ENCODE results near the gene PCGF6.
"Not testable (repeated sequence)": the region's sequence is repeated elsewhere in the genome, so short reads cannot be mapped to it uniquely, and the experiment has no call there.

The PCGF6 gene

DNA sequence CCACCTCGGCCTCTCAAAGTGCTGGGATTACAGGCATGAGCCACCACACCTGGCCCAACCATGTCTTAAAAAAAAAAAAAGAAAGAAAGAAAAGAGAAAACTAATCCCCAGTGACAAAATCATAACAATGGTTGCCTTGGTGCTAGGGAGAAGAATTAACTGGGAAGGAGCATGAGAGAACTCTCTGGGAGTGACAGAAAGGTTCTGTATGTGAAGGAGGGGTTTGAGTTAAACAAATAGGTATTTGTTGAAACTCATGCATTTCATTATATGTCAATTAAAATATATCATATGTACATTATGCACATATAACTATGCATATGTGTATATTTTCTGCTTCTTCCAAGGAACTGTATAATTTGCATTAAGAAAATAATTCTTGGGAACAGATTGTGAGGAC lies 40.7 kb downstream of the PCGF6 start:
- no peak for DNase-seq

DNA sequence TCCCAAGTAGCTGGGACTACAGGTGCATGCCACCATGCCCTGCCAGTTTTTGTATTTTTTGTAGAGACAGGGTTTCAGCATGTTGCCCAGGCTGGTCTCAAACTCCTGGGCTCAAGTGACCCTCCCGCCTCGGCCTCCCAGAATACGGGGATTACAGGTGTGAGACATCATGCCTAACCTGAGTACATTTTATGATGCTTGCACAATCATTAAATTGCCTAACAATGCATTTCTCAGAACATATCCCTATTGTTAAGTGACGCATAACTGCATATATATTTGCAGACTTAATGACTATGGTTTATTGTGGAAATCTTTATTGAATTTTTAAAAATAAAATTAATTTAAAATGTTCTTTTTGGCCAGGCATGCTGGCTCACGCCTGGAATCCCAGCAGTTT lies 43.3 kb downstream of the PCGF6 start:
- DNase-seq, result no peak

DNA sequence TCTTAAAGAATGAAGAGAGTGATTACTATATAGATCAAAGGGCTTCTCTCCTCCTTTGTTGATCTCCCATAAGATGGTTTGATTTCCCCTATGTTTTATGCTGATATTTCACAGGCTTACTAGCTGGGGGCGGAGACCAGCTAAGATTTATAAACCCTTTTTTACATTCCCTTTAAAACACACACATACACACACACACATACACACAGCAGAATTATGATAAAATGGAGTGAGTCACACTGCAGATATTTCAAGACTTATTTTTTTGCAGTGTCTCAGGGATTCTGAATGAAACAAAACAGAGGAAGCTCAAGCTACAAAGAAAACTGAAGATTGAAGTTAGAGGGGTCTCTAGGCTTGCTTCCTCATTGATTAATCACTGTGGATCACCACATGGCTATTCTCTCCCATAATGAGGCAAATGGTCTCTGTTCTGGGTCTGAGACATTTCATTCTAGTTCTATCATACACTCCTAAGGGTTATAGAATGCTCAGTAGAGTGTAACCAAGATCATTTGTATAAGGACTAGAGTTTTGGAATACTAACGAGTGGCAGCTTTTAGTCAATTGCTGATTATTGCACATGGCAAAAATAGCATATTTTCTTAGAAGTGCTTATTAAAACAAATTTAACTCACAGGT lies 55.4 kb downstream of the PCGF6 start:
- no peak for DNase-seq

DNA sequence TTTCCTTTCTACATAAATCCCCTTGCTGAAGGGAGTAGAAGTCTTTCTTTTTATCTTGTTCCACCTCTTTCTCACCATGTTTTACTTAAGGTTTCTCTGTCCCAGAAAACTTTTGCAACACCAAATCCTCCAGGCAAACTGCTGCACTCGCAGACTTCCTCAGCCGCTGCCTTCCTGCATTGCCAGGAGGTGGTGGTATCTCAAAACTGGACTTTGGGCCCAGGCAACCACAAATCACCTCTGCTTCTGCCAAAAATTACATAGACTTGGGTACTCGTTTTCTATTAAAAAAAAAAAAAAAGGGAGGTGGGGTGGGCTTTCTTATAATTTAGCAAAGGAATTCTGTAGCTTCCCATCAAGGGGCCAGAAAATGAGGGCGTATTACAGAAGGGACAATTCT lies 59.4 kb downstream of the PCGF6 start:
- DNase-seq, result no peak

DNA sequence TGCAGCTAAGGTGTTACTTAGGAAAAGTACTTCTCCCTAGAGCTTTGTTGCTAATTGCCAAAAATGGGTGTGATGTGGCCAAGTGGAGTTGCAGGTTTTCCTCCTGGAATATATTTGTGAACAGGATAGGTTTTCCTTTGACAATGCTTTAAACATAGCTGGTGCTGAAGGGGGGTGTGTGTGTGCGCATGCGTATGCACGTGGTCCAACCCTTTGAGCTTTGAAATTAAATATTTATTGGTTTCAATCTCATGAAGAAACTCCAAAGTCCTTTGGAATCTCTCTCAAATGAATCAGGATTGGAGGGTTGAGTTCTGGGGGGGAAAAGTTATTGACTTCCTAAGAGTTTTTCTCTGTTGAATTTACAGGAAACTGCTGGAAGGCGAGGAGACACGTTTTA lies 62.9 kb downstream of the PCGF6 start:
- no peak for DNase-seq

DNA sequence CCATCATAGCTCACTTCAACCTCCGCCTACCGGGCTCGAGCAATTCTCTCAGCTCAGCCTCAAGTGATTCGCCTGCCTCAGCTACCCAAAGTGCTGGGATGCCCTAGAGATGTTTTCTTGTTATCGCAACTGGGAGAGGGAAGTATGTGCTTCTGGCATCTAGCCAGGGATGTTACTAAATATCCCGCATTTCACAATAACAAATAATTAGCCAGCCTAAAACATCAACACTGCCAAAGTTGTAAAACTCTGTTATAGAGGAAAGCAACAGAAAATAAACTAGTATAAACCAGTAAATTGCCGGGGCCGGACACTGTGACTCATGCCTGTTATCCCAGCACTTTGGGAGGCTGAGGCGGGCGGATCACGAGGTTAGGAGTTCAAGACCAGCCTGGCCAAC lies 66.8 kb downstream of the PCGF6 start:
- DNase-seq, result no peak

DNA sequence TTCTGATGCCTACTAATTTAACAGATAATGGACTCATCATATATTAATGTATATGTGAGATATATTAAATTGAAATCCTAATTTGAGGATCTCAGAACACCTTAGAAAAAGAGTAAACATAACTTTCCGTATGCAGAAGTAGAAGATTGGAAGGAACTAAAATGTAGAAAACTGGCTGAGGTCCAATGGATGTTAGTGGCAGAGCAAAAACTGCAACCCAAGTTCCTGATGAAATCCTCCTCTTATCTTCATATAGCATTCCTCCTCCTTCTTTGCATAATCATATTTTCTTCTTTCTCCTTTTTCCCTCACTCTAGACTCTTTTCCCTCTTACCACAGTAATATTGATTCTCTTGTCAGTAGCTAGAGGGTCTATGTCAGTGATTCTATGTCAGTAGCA lies 68.0 kb downstream of the PCGF6 start:
- no peak for DNase-seq

DNA sequence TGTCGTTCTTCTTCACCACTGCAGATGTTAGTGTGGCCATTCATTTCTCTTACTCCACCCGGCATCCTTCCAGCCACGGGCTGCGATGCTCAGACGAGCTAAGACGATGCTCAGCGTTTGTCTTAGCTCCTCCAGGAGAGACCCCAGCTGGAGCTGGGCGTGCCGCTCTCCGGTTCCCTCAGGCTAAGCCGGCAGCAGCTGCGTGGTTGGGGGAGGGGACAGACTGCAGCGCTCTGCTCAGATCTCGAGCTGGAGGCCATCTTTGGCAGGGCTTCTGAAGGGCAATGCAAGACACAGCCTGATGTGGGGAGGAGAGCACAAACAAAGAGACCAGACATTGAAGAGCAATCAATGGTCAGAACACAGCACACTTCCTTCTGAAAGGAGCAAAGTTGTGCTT lies 69.2 kb downstream of the PCGF6 start:
- DNase-seq, result peak; percentile 66

DNA sequence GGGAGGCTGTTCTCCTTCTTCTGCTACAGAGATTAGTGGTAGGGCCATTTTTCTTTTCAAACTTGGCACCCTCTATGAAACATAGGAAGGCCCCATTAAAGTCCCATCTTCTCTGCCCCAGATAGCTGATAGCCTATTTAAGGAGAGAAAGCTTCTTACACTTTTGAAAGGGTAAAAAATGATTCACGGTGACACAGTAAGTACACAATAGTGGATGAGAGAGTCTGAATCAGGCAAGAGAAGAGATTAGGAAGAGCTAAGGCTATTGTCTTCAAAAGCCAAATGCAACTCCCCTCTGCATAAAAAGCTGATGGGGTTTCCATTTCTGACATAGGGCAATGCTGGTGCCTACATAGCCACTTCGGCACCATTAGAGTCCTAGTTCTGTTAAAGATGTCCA lies 70.4 kb downstream of the PCGF6 start:
- no peak for DNase-seq

DNA sequence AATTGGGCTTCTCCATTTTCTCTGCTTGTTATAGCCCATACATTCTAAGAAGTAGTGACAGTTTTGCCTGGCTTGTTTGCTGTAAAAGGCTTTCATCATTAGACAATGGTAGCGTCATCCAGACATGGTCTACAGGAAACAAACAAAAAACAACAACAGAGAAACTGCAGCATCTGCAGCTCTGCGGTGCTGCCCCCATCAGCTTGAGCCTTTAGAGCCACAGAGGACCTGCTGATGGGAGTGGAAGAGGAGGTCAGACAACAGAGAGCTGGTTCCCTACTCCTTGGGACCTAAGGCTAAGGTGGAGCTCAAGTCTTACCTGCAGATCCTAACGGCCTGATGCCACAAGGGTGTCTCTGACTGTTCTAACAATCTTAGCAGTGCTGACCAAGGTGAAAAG lies 70.9 kb downstream of the PCGF6 start:
- no peak for DNase-seq

DNA sequence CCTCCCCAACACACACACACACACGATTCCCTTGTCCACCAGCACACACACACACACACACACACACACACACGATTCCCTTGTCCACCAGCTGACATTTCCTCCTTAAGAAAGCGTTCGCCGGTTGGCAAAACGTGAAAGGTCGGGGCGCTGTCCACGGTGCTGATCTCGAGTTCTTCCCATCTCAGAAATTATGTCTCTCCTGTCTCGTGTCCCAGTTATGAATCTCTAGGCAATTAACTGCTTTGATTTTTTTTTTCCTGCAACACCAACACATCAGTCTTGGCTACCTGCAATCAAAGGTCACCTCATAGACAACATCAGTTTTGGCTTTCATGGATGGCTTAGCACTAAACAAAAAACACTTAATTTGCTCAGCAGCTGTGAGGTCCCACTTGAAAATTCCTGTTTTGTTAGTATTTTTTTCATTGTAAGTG lies 72.1 kb downstream of the PCGF6 start:
- DNase-seq, result peak; percentile 68

DNA sequence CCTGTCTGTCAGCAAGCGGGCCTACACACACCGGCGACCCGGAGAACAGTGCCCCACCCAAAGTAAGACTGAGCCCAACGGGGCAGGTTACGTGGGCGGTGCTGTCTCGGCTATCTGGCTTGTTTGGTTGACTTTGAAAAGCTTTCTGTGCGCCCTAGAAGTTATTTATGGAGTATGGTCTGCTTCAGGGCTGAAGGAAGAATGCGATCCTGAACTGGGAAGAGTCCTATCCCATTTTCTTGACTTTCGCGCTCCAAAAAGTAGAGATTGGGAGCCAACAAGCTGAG lies 72.5 kb downstream of the PCGF6 start:
- no peak for DNase-seq

DNA sequence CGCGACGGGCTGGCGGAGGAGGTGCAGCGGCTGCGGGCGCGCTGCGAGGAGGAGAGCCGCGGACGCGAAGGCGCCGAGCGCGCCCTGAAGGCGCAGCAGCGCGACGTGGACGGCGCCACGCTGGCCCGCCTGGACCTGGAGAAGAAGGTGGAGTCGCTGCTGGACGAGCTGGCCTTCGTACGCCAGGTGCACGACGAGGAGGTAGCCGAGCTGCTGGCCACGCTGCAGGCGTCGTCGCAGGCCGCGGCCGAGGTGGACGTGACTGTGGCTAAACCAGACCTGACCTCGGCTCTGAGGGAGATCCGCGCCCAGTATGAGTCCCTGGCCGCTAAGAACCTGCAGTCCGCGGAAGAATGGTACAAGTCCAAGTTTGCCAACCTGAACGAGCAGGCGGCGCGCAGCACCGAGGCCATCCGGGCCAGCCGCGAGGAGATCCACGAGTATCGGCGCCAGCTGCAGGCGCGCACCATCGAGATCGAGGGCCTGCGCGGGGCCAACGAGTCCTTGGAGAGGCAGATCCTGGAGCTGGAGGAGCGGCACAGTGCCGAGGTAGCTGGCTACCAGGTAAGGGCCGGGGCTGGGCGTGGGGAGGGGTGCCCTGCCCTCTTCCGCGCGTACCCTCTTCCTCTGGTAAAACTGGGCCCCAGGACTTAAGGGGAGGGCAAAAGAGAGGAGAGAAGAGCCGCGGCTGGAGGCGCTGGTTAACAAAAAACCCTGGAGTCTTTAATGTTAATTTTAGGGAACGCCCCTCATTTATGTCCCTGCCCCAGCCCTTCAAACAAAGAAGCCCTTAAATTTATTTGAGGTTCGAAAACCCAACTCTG lies 73.0 kb downstream of the PCGF6 start:
- DNase-seq, result no peak

DNA sequence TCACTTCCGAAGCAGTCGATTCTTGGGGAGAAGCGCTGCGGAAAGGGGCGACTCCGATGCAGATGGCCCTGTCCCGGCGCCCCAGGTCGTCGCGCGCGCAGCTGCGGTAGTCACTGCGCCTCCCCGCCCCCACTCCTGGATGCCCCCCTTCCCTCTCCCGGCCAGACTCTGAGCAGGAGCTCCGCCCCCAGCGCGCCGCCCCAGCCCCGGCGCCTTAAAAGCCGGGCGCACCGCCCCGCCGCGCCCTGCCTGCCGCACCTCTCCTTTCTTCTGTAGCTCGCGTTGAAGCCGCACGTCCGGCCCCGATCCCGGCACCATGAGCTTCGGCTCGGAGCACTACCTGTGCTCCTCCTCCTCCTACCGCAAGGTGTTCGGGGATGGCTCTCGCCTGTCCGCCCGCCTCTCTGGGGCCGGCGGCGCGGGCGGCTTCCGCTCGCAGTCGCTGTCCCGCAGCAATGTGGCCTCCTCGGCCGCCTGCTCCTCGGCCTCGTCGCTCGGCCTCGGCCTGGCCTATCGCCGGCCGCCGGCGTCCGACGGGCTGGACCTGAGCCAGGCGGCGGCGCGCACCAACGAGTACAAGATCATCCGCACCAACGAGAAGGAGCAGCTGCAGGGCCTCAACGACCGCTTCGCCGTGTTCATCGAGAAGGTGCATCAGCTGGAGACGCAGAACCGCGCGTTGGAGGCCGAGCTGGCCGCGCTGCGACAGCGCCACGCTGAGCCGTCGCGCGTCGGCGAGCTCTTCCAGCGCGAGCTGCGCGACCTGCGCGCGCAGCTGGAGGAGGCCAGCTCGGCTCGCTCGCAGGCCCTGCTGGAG lies 73.8 kb downstream of the PCGF6 start, which contains the start of gene INA:
INA (plus strand) TSS at position 243 of the 817 bp plus-strand sequence; CDS start at position 317, 74 bp downstream.
- peak; percentile 22 for DNase-seq

DNA sequence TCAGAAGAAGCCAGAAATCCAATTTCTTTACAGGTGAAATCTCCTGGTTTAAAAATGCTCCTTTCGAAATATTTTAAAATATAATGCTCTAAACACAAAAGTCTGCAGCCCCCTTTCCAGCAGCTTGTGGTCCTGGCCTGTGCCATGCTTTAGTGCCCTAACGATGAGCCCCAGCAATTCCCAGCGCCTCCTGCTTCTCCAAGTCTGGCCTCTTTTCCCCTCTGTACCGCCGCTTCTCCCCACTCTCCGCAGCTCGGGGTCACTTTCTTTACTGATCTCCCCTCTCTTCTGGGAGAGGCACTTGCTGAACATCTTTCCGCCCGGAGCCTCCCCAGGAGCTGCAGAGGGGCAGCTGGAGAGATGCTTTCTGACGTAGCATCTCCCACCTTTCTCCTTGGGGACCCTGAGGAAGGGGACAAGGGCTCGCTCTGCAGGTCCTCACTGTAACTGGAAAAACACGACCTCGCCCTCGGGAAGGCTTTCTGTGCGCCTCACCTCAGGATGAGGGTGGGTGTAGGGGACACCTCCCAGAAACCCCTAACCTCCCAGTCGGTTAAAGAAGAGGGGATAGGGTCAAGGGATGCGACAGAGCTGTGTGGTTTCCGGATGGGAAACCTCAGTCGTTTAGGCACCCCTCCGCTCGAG lies 74.6 kb downstream of the PCGF6 start:
- no peak for DNase-seq

DNA sequence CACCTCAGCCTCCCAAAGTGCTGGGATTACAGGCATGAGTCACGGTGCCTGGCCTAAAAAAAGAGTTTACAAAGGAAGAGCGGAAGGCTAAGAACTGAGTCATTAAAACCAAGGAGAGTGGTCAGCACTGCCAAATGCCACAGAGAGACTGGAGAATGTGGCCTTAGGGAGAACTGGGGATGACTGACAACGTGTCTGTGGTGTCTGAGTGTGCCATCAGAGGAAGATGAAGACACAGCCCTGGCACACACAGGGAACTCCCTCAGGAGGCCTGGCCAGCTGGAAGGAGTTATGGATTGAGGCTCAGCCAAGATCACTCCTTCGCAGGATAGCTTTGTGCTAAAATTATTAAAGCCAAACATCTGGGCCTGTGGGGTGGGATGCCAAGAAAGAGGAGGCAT lies 77.9 kb downstream of the PCGF6 start:
- DNase-seq, result peak; percentile 49

DNA sequence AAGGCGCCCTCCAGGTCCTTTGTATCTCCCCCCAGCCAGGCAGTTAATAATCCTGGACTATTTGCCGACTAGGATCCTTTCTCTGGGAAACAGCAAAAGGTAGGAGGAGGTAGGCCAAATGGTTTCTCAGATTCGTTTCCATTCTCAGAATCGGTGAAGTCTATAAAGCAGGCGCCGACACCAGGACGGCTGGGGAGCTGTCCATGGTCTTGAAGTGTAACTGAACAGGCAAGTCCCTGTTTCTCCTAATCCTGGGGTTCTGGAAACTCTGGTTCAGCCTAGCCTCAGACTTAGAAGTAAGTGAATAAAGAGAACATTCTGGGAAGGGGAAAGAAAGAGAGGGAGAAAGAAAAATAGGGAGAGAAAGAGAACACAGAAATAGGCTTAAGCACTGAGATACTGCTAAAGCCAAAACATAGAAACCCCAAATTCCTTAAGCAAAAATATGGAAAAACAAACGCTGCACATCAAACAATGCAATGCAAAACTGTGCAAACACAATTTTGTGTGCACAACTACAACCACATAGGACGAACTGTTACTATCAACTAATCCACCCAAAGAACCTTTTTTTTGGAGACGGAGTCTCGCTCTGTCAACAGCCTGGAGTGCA lies 85.1 kb downstream of the PCGF6 start:
- DNase-seq, result peak; percentile 78

DNA sequence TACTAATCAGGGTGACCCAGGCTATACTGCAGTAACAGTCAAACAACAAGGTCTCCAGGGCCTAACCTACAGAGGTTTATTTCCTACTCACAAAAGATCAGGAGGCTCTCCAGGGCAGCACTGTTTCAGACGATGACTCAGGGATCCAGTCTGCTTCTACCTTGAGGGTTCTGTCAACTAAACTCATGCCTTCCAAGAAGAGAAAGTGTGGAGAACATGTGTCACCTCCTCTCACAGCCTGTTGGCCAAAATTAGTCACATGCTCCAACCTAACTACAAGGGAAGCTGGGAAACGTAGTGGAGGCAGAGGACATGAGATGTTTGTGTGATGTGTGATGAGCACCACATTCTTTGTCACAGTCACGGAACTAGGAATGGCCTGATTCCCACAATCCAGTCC lies 88.7 kb downstream of the PCGF6 start:
- DNase-seq, result no peak

DNA sequence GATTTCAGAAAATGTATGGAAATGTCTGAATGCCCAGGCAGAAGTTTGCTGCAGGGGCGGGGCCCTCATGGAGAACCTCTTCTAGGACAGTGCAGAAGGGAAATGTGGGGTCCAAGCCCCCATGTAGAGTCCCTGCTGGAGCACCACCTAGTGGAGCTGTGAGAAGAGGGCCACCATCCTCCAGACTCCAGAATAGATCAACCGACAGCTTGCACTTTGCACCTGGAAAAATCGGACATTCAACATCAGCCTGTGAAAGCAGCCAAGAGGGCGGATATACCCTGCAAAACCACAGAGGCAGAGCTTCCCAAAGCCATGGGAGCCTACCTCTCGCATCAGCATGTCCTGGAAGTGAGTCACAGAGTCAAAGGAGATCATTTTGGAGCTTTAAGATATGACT lies 91.0 kb downstream of the PCGF6 start:
- DNase-seq, result no peak

DNA sequence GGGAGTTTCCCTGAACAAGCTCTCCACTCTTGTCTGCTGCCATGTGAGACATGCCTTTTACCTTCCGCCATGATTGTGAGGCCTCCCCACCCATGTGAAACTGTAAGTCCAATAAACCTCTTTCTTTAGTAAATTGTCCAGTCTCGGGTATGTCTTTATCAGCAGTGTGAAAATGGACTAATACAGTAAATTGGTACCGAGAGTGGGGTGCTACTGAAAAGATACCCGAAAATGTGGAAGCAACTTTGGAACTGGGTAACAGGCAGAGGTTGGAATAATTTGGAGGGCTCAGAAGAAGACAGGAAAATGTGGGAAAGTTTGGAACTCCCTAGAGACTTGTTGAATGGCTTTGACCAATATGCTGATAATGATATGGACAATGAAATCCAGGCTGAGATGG lies 92.0 kb downstream of the PCGF6 start:
- DNase-seq, result not testable (repeated sequence)

DNA sequence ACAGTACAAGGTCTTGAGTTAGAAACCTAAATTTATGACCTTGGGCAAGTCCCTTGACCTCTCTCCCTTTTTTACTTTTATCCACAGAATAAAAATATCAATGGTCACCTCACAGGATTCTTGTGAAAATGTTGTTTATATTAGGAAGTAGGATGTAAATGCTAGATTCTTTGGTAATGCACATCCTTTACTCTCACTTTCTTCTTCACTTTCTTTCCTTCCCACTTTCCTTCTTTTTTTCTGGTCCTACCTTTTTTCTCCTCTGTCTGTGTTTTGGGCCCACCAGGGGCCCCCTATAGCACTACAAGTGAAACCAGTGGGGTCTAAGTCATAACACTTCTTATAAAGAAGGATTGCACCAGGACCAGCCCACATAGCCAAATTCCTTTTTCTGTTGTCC lies 93.1 kb downstream of the PCGF6 start:
- no peak for DNase-seq

DNA sequence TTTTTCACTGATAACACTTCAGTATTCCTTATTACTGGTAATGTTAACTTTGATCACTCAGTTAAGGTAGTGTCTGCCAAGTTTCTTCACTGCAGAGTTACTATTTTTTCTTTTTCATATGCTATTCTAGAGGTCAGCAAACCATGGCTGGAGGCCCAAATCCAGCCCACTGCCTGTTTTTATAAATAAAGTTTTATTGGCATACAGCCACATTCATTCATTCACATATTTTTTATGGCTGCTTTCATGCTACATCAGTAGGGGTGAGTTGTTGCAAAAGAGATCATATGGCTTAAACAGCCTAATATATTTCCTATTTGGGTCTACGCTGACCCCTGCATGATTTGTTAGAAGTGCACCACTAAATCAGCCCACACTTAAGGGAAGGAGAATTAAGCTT lies 94.3 kb downstream of the PCGF6 start:
- DNase-seq, result no peak
